H4 (cell line): ENCODE measurements around the gene SLC24A4. TPM values are rescaled to one million over a fixed set of nuclear protein-coding genes. Genes with fewer than 3 reads are reported as not detected.

Experiments used
- DNase-seq: peaks from one replicate; pipeline ENCODE4 v3.0.0-alpha.2; 2015; ENCODE audit warnings: low spot score
- total RNA-seq: library from RNA; depleted of rRNA; stranded (reverse); fragments of >200 nt; shearing (Covaris generic); gene quantifications from 2 replicates; pipeline ENCODE4 v1.2.3, GENCODE V29; 2014

The SLC24A4 gene
- total RNA-seq, 1 experiment from 2014 or later = not detected

DNA sequence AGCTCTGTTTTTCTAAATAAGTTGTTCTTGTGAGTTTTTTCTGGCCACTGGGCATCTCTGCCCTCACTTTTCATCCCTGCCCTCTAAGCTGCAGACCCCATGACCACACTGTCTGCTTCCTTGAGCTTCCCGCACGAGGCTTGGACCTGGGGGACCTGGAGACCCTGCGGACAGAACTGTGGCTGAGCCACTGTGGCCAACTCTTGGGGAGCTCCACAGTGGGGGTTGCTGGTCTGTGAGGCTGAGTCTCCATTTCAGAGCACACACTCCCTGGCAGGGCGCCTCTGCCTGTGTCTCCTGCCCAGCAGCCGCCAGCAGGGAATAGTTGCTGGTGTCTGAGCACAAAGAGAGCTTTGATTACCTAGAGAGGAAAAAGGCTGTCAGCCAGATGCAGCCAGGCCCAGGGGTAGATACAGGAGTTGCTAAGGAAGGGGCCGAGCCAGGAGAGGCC lies 177.6 kb downstream of the SLC24A4 start:
- DNase-seq = no peak

GRCh38 chr14:92501891-92502351 lies 179.0 kb downstream of the SLC24A4 start:
- peak; percentile 56 for DNase-seq

DNA sequence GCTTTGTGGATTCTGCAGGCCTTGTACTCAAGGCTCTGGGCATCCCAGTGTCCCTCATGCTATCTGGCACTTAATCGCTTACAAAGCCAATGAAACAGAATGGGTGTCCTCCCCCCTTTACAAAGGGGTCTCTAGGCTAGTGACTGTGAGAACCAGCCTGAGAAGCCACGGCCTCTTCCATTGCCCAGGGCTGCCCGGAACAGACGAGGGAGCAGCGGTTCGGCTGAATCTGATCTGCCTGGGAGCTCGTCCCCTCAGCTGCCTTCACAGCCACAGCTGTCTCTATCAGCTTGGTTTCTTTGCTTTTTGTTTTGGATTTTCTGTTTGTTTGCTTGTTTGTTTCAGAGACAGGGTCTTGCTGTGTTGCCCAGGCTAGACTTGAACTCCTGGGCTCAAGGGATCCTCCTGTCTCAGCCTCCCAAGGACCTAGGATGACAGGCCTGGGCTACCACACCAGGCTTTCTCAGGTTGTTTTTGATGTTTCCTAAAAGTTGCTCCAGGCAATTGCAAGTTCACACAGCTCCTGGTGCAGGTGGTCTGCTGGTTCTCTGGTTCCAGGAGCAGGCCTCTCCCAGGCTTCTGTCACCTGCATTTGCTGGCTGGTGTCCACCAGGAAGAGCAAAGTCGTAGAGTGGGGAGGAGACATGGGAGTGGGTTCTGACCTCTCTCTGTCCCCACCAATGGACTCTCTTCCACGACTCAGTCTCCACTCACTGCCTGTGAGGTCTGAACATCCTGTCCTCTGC lies 179.7 kb downstream of the SLC24A4 start:
- DNase-seq = no peak

DNA sequence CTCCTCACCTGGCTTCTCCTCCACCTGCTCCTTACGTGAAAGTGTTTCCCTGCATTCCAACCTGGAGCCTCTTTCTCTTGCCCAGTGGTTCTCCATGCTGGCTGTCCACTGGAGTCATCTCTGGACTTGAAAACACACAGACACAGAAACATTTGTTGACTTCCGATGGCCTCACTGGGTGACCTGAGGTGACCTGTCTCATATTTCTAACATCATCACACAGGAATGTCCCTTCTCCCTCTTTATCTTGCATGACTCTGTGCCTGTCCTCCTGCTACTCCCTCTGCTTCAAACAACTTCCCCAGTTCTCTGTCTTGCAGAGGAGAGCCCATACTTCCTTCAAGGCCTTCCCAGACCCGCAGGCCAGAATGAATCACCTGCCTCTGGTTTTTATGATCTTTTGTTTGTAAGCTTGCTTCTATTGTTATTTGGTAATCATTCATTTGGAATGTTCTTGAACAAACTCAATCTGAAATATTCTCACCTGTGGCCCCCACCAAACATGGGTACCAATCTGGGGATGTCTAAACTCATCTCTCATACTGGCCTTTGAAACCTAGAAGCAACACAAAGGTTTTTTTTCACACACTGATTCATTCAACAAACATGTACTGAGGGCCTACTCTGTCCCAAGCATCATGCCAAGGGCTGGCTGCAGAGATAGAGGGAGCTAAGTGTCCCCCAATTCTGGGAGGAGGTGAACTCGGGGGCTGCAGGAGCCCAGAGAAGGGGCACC lies 181.0 kb downstream of the SLC24A4 start:
- DNase-seq = peak; percentile 53

- DNase-seq = no peak
These were observed 182.9 kb downstream of the SLC24A4 start for GRCh38 chr14:92505826-92506225.

DNA sequence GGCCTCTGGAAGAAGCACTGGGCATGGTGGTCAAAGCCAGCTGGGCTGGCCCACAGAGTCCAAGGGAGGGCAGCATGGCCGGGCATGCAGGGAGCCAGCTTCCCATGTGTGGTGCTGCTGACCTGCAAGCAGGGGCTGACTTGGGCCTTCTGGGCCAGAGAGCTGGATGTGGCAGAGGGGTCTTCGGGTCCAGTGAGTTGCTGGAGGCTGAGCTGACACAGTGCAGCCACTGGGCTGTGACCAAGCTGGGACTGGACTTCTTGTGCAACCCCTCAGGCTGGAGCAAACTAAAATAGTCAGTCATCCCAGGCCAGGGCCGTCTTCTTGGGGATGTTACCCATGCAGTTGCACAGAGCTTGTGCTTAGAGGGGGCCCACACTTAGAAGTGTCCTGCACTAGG lies 183.3 kb downstream of the SLC24A4 start:
- DNase-seq = no peak

DNA sequence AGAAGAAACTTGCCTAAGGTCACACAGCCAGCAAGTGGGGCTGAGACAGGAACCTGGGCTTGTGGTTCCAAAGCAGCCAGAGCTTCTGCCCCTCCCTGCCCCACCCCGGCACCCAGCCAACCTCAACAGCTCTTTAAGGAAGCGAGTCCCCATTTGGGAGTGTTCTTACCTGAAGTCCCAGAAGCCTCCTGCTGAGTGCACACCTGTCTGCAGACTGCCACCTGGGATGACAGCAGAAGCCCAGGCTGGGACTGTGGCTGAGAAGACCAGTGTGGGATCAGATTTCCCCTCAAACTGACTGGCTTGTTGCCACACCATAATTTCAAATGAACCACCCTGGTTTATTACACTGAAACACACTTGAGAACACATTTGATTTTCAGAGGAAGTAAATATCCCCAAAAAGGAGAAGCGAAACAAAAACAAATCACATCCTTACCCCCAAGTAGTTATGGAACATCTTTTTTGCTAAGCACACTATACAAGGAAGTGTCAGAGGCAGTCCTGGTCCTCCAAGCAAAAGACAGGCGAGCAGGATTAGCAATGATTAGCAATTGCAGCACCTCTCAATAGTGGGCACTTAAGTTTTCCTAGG lies 184.3 kb downstream of the SLC24A4 start:
- DNase-seq = no peak

DNA sequence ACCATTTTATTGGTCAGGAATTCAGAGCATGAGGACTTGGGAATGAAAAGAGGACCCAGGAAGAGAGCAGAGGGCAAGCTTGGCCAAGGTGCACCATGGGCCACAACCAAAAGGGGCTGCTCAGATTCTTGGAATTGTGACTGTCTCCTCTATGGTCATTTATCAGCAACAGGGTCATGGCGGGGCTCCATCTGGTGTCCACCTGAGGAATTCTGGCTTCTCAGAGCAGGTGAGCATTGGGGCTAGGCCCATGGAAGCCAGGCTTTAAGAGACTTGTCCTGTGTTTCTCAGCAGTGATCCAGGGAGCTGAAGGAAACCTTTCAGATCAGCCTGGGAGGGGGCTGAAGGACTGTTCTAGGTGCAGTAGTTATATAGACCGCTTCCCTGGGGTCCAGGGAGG lies 188.0 kb downstream of the SLC24A4 start:
- no peak for DNase-seq

GRCh38 chr14:92511453-92512238 lies 188.7 kb downstream of the SLC24A4 start:
- peak; percentile 83 for DNase-seq

DNA sequence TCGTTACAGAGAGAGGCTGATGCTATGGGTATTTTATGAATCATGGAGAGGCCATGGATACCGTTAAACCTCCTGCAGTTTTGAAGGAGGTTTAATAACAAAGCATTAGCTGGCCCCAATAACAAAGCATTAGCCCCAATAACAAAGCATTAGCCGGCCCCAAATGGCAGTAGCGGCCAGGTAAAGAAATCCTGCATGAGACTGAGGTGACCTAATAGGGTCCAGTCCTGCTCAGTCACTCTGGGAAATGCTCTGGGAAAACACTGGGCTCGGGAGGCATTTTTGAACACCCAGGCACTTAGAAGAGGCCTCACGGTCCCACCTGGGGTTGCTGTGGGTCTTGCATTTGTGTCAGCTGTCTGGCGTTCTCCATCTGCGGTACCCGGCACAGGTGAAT lies 189.8 kb downstream of the SLC24A4 start:
- DNase-seq = no peak

DNA sequence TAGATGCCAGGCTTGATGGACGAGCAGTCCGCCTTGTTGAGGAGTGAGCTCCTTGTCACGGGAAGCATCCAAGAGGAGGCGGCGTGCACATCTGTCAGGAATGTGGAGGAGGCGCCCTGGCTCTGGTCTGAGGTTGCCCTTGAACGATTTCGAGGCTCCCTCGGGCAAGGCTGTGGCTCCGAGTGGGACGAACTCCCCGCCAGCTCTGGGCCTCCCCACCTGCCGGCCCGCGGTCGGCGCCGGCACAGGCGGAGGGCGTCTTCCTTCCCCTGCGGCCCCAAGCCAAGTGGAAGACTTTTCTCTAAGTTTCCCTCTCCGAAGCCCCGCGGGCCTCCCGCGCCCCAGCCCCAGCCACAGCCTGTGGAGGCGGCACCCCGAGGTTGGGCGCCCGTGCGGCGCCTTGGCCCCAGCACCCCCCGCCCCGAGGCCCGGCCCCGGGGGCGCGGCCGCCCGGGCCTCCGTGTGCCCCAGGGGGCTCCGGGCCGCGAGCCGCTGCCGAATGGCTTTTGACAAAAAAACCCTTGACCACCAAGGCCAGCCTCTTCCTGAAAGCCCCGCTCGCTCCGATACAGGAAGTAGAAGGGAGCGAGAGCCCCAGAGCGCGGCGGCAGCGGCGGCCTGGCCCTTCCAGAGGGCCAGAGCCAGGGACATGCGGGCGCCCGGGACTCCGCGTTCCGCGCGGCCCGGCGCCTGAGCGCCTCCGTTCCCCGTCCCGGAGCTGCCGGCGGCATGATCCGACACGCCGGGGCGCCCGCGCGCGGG lies 190.4 kb downstream of the SLC24A4 start, which contains the start of gene RIN3:
TSS of gene RIN3 (plus strand) at position 578 of the 762 bp plus-strand sequence. CDS start at position 730, 152 bp downstream.
- DNase-seq = peak; percentile 24

GRCh38 chr14:92513966-92514843 lies 191.2 kb downstream of the SLC24A4 start:
- no peak for DNase-seq

DNA sequence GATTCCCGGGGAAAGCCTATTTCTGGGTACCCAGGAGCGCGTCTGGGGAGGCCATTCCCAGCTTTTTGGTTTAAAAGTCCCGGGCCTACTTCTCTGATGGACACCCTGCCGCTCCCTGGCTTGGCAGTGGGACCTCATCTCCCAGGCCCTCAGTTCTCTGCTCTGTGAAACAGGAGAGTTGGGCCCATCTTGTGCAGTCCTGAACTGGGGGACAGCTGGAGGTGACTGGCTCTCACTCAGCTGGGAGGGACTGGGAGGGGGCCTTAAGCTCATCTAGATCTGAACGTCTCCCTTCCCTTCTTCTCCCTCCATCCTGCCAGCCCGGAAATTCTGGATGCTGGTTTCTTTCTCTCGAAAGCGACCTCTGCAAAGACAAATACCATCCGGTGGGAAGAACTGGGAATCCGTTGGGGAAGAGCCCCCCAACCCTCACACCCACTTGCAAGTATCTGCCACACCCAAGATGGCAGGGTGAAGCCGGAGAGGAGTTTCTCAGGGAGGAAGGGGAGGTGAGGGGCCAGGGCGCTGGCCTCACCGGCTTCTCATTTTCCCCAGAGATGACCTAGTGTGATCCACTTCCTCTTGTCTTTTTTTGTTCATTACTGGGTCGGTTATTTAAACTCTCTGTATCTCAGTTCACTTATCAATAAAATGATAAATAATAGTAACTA lies 192.0 kb downstream of the SLC24A4 start:
- DNase-seq = no peak

DNA sequence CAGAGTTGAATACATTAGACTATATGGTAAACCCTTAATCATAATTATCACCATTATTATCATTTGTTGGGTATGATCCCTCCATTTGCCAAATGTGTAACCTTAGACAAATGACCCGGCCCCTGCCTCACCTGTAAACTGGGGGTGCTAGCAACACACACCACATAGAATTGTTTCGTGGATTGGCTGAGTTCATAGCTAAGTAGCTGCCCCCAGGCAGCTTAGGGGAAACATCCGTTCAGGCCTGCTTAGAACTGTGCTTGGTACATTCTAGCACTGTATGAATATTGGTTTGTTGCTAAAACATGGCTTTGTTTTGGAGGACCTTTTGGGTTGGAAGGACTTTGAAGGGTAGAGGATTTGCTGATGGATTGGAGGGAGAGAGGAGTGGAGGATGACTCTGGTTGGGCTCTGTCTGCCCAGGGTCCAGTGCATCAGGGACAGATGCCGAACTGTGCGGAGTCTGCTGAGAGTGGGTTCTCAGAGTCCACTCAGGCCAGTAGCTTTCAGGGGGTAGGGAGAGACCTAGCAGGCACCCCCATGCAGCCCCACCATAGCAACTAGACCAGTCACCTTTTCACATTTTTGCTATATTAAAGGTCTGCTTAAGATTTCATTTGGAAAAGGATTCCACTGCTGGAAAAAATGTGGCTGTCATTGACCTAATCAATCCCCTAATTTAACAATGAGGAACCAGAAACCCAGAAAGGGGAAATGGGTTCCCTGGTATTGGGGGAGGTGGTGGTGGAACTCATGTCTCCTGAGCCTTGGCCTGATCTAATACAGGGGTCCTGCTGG lies 192.8 kb downstream of the SLC24A4 start:
- no peak for DNase-seq

DNA sequence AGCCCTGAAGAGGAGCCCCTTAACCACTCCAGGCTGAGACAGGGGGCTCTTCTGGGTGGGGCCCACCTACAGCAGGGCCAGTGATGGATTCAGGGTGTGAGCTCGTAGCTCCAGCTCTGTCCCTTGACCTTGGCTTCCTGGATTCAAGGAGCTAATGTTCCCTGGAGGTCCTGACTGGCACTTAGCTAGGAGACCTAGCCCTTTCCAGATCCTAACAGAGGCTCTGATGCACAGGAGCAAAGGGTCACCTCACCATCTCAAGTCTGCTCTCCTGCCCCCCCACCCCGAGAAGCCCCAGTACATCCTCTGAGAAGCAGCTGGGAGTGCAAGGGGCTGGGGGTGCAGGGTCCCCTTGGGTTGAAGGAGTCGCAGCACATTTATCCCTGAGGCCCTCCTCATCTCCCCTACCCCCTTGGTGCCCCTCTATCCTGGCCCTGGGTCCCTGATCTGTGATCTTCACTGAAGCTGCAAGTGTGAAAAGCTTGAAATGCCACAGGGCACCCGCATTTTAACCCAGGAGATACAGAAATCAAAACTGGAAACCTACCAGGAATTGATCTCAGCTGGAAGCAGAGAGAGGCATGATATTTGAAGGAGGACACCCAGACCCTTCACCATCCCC lies 193.5 kb downstream of the SLC24A4 start:
- no peak for DNase-seq

GRCh38 chr14:92516966-92517506 lies 194.1 kb downstream of the SLC24A4 start:
- no peak for DNase-seq

- no peak for DNase-seq
These were observed 194.8 kb downstream of the SLC24A4 start for GRCh38 chr14:92517761-92518160.
